GM12878 (cell line): ENCODE data around the gene NT5M. TPM values are rescaled to one million over a fixed set of nuclear protein-coding genes. Genes with fewer than 3 reads are reported as not detected.

Source experiments
- ATAC-seq: fragments of 200-7000 bp; cut with Tn5 transposase; 3 replicates; pipeline ENCODE4 v1.9.1; 2020; ENCODE audit warnings: mild to moderate bottlenecking, moderate library complexity
- BruUV-seq: library from RNA; stranded (reverse); fragments of 400-500 nt; replicated peaks from 2 replicates; lab custom pipeline; 2021; lab: Mats Ljungman, UMichigan
- CTCF ChIA-PET: fragments of 300-600 bp; sonication (Branson Sonifier 250); formaldehyde crosslinking; extraction: SDS; loops from one replicate; lab custom pipeline; 2021; ENCODE audit warnings: inconsistent platforms; lab: Yijun Ruan, JAX
- POLR2A ChIA-PET: fragments of 350-600 bp; formaldehyde crosslinking; extraction: SDS; loops from one replicate; lab custom pipeline; 2021; ENCODE audit warnings: inconsistent platforms; lab: Charles Lee
- RAD21 ChIA-PET: fragments of 300-600 bp; sonication (Branson Sonifier 250); formaldehyde crosslinking; loops from one replicate; lab custom pipeline; 2023; ENCODE audit warnings: antibody characterized with exemption; ENCODE audit not compliant: unreplicated experiment; lab: Charles Lee
- SMC1A ChIA-PET: fragments of 300-600 bp; sonication (Branson Sonifier 250); formaldehyde crosslinking; loops from one replicate; lab custom pipeline; 2023; ENCODE audit not compliant: unreplicated experiment, uncharacterized antibody; lab: Charles Lee
- DNase-seq: peaks from one replicate; pipeline ENCODE4 v3.0.0-alpha.2; 2011; ENCODE audit warnings: low read depth, low spot score
- FAIRE-seq: peaks from 3 replicates; lab custom pipeline; 2011; peaks lifted over from hg19 to GRCh38; lab: Jason Lieb, UNC
- H2AFZ ChIP-seq: 2 replicates; pipeline ENCODE4 v1.6.0; 2011; ENCODE audit warnings: low read depth, low read length, control low read depth; ENCODE audit not compliant: control insufficient read depth
- H3K27ac ChIP-seq: 2 replicates; pipeline ENCODE4 v1.5.1; 2011; ENCODE audit warnings: control low read depth; ENCODE audit not compliant: control insufficient read depth, insufficient read depth
- H3K27me3 ChIP-seq, 2 experiments: replicated peaks in 1 of 2; 2 replicates each; pipeline versions ENCODE4 v1.6.0 to v1.6.1; 2011; ENCODE audit warnings: low read length in 1 of 2; ENCODE audit not compliant: control insufficient read depth in 2 of 2, insufficient read depth in 2 of 2
- H3K36me3 ChIP-seq, 2 experiments: 2 replicates each; pipeline ENCODE4 v1.5.1; 2011; ENCODE audit warnings: low read length in 1 of 2; ENCODE audit not compliant: control insufficient read depth in 2 of 2, insufficient read depth in 2 of 2
- H3K4me1 ChIP-seq: 2 replicates; pipeline ENCODE4 v1.6.1; 2011; ENCODE audit warnings: mild to moderate bottlenecking, low read length, moderate library complexity, mixed read lengths; ENCODE audit not compliant: control insufficient read depth, insufficient read depth
- H3K4me2 ChIP-seq: 2 replicates; pipeline ENCODE4 v1.6.0; 2011; ENCODE audit warnings: control low read depth; ENCODE audit not compliant: control insufficient read depth, insufficient read depth
- H3K4me3 ChIP-seq: fragments of 200-600 bp; sonication (generic); 2 replicates; pipeline ENCODE4 v1.5.1; 2016
- H3K79me2 ChIP-seq: 2 replicates; pipeline ENCODE4 v1.6.0; 2011; ENCODE audit warnings: low read length; ENCODE audit not compliant: control insufficient read depth, insufficient read depth
- H3K9ac ChIP-seq: 2 replicates; pipeline ENCODE4 v1.8.0; 2011; ENCODE audit warnings: low read length, control low read depth, mixed read lengths; ENCODE audit not compliant: control insufficient read depth, insufficient read depth
- H3K9me3 ChIP-seq: replicated peaks from 3 replicates; pipeline ENCODE4 v1.5.1; 2011; ENCODE audit warnings: mild to moderate bottlenecking, low read length; ENCODE audit not compliant: control insufficient read depth, insufficient read depth
- H4K20me1 ChIP-seq: 2 replicates; pipeline ENCODE4 v1.6.0; 2011; ENCODE audit not compliant: control insufficient read depth, insufficient read depth
- CBX3 ChIP-seq: fragments of 200-600 bp; sonication (generic); IDR thresholded peaks from 2 replicates; pipeline ENCODE4 v1.6.1; 2016; ENCODE audit warnings: low read depth, borderline replicate concordance
- CEBPB ChIP-seq, 2 experiments: fragments of 150-350 bp in 1 of 2; IDR thresholded peaks; 2 replicates each; pipeline ENCODE4 v1.6.1; 2012 to 2014; ENCODE audit warnings: low read depth in 2 of 2, low read length in 2 of 2, borderline replicate concordance in 1 of 2, inconsistent platforms in 1 of 2
- JUNB ChIP-seq: IDR thresholded peaks from 2 replicates; pipeline ENCODE4 v1.6.1; 2016; ENCODE audit warnings: antibody characterized with exemption, mild to moderate bottlenecking
- JUND ChIP-seq: IDR thresholded peaks from 2 replicates; pipeline ENCODE4 v1.6.1; 2012; ENCODE audit warnings: low read depth, mild to moderate bottlenecking, low read length, improper control_type of control experiment, moderate library complexity
- TCF3 ChIP-seq: IDR thresholded peaks from 2 replicates; pipeline ENCODE4 v1.6.1; 2012; ENCODE audit warnings: low read depth, mild to moderate bottlenecking, low read length, borderline replicate concordance; ENCODE audit not compliant: insufficient read depth
- YY1 ChIP-seq: IDR thresholded peaks from 2 replicates; pipeline ENCODE4 v1.6.1; 2011; ENCODE audit warnings: low read depth, mild to moderate bottlenecking, low read length
- WGBS: methylation state at CpG from one replicate; pipeline ENCODE4 v1.1.6; 2016; ENCODE audit warnings: low lambda C conversion rate; ENCODE audit not compliant: insufficient replicate concordance, insufficient coverage; ENCODE audit errors: missing lambda C conversion rate; 5-methylcytosine and 5-hydroxymethylcytosine counted together
- in situ Hi-C: fragments of 300-500 bp; cut with MboI; formaldehyde crosslinking; loops from 9 replicates; pipeline ENCODE4 v1.14.3; 2018; ENCODE audit warnings: mixed read lengths
- intact Hi-C: fragments of 100-400 bp; cut with micrococcal nuclease; formaldehyde crosslinking; loops from one replicate; pipeline ENCODE4 v1.14.2; 2022; ENCODE audit not compliant: unreplicated experiment
- polyA plus RNA-seq, 11 experiments: library from polyadenylated mRNA; depleted of rRNA in 4 of 11; unstranded in 6 of 11; stranded (reverse) in 5 of 11; fragments of >200 nt; fragmentation: Nextera tagmentation in 4 of 11; fragmentation: Illumina TruSeq in 1 of 11; extraction: Ambion mirVana in 4 of 11; extraction: Trizol in 1 of 11; gene quantifications; 1 replicate in 1 of 11; 2 replicates in 10 of 11; pipeline versions ENCODE4 v1.2.1 to v1.2.3, GENCODE V29; 2011 to 2016; ENCODE audit warnings: inconsistent platforms in 2 of 11, missing spikeins in 2 of 11, low read depth in 1 of 11
- total RNA-seq, 4 experiments: library from RNA; depleted of rRNA in 3 of 4; stranded (reverse); fragments of >200 nt in 3 of 4; fragmentation: Illumina TruSeq in 1 of 4; extraction: Trizol in 1 of 4; gene quantifications; 2 replicates each; pipeline versions ENCODE4 v1.2.1 to v1.2.3, GENCODE V29; 2013 to 2021

The NT5M gene
- total and polyA plus RNA-seq, 10 of the 15 experiments (the other 5 are each of a cell fraction or from before 2014, with no cell fraction given): 0.18 to 14.1 (median 2.9) TPM

- BruUV-seq: no TSS peak
- Histone ChIP-seq H2AFZ (no peak overlapping the region), H3K36me3 (no peaks in the 10 kb centered on the region), H3K27ac (no peak overlapping the region), H3K9me3 (no peaks in the 10 kb centered on the region), H3K27me3 (no peaks in the 10 kb centered on the region), H3K4me2 (no peak overlapping the region), H4K20me1 (no peaks in the 10 kb centered on the region), H3K79me2 (no peaks in the 10 kb centered on the region), H3K9ac (no peak overlapping the region), H3K4me1 (no peaks in the 10 kb centered on the region), H3K4me3 (no peak overlapping the region)
- 49% methylated on average over 32 of the region's 35 CpGs for WGBS
- ChIA-PET CTCF (interaction anchor here (1.3 to 1.6 kb wide), 2 partner anchors 261 to 567 kb away, joined by 3 read pairs; no protein-coding TSS in a partner anchor), POLR2A (no interaction called here), RAD21 (no interaction called here), SMC1A (interaction anchor here (1.2 kb wide), 1 partner anchor 14 kb away, joined by 3 read pairs; no protein-coding TSS in a partner anchor)
- in situ Hi-C loops: loop anchor here (10.0 kb wide), 1 partner anchor 513 kb away; no protein-coding TSS in a partner anchor
- no peak for ATAC-seq
- no peak for FAIRE-seq
- DNase-seq: no peak
- intact Hi-C loops: no loop called here
- no peak for TF ChIP-seq JUND
- TF ChIP-seq YY1: no peak
- TF ChIP-seq JUNB: no peak
- no peak for TF ChIP-seq TCF3
- no peak for TF ChIP-seq CBX3
- TF ChIP-seq CEBPB (IDR thresholded peaks at IDR 0.05; ENCODE audit: borderline replicate concordance in 1 of 2, low read depth in 2 of 2, low read length in 2 of 2): no peak
Observed at GRCh38 chr17:17351901-17352781, 49.0 kb downstream of the NT5M start.
